Neural cell (in vitro differentiated cells): ENCODE results near the gene CHURC1.

Experiments
- EP300 ChIP-seq: fragments of 450-650 bp; conservative IDR thresholded peaks from 2 replicates; pipeline ENCODE4 v1.6.1; 2014; ENCODE audit warnings: antibody characterized with exemption, mild to moderate bottlenecking, moderate library complexity; ENCODE audit not compliant: poor library complexity, severe bottlenecking
- TAF1 ChIP-seq: IDR thresholded peaks from 2 replicates; pipeline ENCODE4 v1.6.1; 2012; ENCODE audit warnings: low read depth
- TF ChIP-seq, protein P1 (sequence below): fragments of 450-650 bp; IDR thresholded peaks from 2 replicates; pipeline ENCODE4 v1.5.1; 2014; ENCODE audit warnings: antibody characterized with exemption, mild to moderate bottlenecking, moderate library complexity; ENCODE audit not compliant: poor library complexity, severe bottlenecking
- TF ChIP-seq, protein P2 (sequence below): IDR thresholded peaks from 2 replicates; pipeline ENCODE4 v1.6.1; 2012; ENCODE audit warnings: borderline replicate concordance

DNA sequence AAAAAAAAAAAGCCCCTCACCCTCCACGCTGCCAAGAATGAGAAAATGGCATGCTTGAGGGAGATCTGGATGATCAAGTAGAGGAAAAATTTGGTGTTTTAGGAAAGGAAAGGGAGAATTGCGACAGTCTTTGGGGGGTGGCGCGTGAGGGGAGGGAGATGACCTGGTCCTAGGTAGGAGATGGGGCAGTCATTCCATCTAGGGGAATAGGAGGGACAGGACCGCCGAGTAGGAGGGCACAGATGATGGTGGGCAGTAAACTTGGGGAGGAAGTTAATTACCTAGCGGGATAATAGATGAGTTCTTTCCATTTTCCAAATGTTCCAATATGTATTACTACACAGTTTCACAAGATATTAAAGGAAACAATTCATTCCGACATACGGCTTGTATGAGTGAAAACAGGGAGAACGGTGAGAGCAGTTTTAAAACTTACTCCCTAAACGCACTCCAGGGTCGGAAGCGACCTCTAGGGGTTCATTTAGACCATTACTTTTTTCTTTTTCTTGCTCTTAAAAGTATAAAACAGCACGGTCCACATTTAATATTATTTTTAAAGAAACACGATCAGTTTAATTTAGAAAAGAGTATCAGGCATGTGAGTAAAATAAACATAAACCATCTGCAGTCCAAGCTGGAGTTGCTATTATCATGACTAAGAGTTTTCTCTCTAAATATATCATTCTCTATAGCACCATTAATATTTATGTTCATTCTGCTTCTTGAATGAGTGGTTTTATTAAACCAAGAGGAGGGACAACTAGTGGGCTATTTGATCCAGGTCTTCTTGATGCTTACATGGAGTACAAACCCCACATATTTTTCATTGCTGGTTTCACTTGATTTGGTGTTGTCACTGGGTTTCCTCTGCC is 69.4 kb downstream of the CHURC1 start:
- TF ChIP-seq, protein P1, sequence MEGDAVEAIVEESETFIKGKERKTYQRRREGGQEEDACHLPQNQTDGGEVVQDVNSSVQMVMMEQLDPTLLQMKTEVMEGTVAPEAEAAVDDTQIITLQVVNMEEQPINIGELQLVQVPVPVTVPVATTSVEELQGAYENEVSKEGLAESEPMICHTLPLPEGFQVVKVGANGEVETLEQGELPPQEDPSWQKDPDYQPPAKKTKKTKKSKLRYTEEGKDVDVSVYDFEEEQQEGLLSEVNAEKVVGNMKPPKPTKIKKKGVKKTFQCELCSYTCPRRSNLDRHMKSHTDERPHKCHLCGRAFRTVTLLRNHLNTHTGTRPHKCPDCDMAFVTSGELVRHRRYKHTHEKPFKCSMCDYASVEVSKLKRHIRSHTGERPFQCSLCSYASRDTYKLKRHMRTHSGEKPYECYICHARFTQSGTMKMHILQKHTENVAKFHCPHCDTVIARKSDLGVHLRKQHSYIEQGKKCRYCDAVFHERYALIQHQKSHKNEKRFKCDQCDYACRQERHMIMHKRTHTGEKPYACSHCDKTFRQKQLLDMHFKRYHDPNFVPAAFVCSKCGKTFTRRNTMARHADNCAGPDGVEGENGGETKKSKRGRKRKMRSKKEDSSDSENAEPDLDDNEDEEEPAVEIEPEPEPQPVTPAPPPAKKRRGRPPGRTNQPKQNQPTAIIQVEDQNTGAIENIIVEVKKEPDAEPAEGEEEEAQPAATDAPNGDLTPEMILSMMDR: peak; percentile 68
- TF ChIP-seq, protein P2, sequence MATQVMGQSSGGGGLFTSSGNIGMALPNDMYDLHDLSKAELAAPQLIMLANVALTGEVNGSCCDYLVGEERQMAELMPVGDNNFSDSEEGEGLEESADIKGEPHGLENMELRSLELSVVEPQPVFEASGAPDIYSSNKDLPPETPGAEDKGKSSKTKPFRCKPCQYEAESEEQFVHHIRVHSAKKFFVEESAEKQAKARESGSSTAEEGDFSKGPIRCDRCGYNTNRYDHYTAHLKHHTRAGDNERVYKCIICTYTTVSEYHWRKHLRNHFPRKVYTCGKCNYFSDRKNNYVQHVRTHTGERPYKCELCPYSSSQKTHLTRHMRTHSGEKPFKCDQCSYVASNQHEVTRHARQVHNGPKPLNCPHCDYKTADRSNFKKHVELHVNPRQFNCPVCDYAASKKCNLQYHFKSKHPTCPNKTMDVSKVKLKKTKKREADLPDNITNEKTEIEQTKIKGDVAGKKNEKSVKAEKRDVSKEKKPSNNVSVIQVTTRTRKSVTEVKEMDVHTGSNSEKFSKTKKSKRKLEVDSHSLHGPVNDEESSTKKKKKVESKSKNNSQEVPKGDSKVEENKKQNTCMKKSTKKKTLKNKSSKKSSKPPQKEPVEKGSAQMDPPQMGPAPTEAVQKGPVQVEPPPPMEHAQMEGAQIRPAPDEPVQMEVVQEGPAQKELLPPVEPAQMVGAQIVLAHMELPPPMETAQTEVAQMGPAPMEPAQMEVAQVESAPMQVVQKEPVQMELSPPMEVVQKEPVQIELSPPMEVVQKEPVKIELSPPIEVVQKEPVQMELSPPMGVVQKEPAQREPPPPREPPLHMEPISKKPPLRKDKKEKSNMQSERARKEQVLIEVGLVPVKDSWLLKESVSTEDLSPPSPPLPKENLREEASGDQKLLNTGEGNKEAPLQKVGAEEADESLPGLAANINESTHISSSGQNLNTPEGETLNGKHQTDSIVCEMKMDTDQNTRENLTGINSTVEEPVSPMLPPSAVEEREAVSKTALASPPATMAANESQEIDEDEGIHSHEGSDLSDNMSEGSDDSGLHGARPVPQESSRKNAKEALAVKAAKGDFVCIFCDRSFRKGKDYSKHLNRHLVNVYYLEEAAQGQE: no peak
- TF ChIP-seq TAF1: no peak
- no peak for TF ChIP-seq EP300
